PC-3 (cell line): ENCODE data around the gene SMARCD3.

Source experiments
- EZH2 ChIP-seq: fragments of 300-600 bp; sonication (generic); IDR thresholded peaks from one replicate; pipeline ENCODE4 v1.6.1; 2017; ENCODE audit warnings: antibody characterized with exemption, mild to moderate bottlenecking, low read length; ENCODE audit not compliant: unreplicated experiment
- EZH2phosphoT487 ChIP-seq: fragments of 300-600 bp; sonication (generic); IDR thresholded peaks from 2 replicates; pipeline ENCODE4 v1.6.1; 2018; ENCODE audit warnings: mild to moderate bottlenecking, antibody characterized with exemption, low read length, borderline replicate concordance
- TF ChIP-seq, protein P1 (sequence below): fragments of 300-600 bp; sonication (generic); conservative IDR thresholded peaks from 2 replicates; pipeline ENCODE4 v1.5.1; 2017; ENCODE audit warnings: antibody characterized with exemption, low read depth, mild to moderate bottlenecking, low read length

GRCh38 chr7:151248346-151249033 is at the start of gene SMARCD3:
- TF ChIP-seq EZH2, result no peak
- TF ChIP-seq, protein P1, sequence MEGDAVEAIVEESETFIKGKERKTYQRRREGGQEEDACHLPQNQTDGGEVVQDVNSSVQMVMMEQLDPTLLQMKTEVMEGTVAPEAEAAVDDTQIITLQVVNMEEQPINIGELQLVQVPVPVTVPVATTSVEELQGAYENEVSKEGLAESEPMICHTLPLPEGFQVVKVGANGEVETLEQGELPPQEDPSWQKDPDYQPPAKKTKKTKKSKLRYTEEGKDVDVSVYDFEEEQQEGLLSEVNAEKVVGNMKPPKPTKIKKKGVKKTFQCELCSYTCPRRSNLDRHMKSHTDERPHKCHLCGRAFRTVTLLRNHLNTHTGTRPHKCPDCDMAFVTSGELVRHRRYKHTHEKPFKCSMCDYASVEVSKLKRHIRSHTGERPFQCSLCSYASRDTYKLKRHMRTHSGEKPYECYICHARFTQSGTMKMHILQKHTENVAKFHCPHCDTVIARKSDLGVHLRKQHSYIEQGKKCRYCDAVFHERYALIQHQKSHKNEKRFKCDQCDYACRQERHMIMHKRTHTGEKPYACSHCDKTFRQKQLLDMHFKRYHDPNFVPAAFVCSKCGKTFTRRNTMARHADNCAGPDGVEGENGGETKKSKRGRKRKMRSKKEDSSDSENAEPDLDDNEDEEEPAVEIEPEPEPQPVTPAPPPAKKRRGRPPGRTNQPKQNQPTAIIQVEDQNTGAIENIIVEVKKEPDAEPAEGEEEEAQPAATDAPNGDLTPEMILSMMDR, result no peak
- no peak for TF ChIP-seq EZH2phosphoT487
